IPS-18c (cell line): ENCODE measurements around the gene EFCAB3.
"Not testable (repeated sequence)": the region's sequence is repeated elsewhere in the genome, so short reads cannot be mapped to it uniquely, and the experiment has no call there.

Experiments used
- H3K4me3 ChIP-seq: 2 replicates; pipeline ENCODE4 v1.7.0; 2013; ENCODE audit warnings: low read depth, mild to moderate bottlenecking, low read length, moderate library complexity; ENCODE audit not compliant: insufficient read depth
- H3K9me3 ChIP-seq: one replicate; pipeline ENCODE4 v1.6.1; 2013; ENCODE audit warnings: mild to moderate bottlenecking, low read length, moderate library complexity; ENCODE audit not compliant: control insufficient read depth, insufficient read depth

EFCAB3 gene

GRCh38 chr17:62380253-62380652, at the start of gene EFCAB3:
TSS of gene EFCAB3 (plus strand) at chr17:62380553. CDS start at chr17:62382980, 2,427 bp downstream.
- no peak within 1 kb of the TSS for H3K4me3 ChIP-seq

DNA sequence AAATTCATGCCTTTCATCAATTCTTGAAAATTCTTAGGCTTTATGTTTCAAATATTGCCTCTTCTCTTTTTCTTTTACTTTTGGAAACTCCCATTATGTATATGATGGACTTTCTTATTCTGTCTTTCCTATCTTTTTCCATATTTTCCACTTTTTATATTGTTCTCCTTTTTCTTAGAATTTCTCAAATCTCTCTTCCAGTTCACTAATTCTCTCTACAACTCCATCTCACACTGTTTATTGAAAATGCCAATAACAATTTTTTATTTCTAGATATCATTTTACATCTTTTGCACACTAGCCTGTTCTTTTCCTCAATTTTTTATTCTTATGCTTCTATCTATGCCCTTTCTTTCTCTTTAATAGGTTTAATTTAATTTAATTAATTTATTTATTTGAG, 43.8 kb upstream of the EFCAB3 start:
- Histone ChIP-seq H3K9me3 (no peaks in the 10 kb centered on the region), H3K4me3 (no peak overlapping the region)

More at GRCh38 chr17:62380253-62380652, at the start of gene EFCAB3:
- H3K9me3 ChIP-seq: peaks cover 2% of the 10 kb centered on the region

DNA sequence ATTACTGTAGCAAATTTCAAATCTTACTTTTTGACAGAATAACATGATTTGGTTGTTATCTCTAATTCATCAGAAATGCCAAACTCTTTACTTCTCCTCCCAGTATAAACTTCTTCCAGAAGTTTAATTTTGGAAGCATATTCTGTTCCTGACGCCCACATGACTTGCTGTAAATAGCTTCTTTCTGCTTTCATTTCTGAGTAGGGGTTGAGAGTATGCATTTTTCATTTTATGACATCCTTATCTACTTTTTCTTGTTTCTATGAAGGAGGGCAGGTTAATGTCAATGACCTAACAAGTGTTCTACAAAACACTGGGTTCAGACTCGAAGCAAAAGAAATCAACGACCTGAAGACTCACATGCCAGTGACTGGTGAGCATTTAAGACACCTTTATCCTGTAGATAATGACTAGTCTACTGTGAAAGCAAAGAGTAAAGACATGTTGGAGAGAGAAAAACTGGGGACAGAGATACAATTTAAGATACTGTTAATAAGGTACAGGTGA, 36.5 kb upstream of the EFCAB3 start:
- no peaks in the 10 kb centered on the region for H3K9me3 ChIP-seq
- no peak overlapping the region for H3K4me3 ChIP-seq

- H3K4me3 ChIP-seq: no peak overlapping the region
- peaks cover 2% of the 10 kb centered on the region for H3K9me3 ChIP-seq
Observed at GRCh38 chr17:62351176-62351575, 29.2 kb upstream of the EFCAB3 start.

DNA sequence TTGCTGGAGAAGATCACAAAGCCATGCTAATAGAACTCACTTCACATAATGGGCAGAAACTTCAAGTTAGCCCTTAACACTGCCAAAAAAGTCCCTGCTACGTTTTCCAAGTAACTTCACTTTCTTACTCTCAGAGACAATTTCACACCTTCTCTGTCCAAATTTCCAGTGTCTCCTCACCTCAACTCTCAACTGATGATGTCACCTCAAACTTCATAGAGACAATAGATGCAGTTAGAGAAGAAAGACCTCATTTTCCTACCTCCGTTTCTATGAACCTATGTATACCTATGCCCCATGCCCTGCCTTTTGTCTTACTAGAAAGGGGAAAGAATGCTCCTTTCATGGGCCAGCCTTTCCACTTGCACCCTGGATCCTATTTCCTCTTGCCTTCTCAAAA, 14.2 kb upstream of the EFCAB3 start:
- Histone ChIP-seq H3K4me3 (no peak overlapping the region), H3K9me3 (no peaks in the 10 kb centered on the region)

- Histone ChIP-seq H3K4me3 (no peak overlapping the region), H3K9me3 (peaks cover 2% of the 10 kb centered on the region)
Observed at GRCh38 chr17:62381561-62381960, 1.2 kb downstream of the EFCAB3 start.

- Histone ChIP-seq H3K9me3 (peaks cover 2% of the 10 kb centered on the region), H3K4me3 (no peak overlapping the region)
Observed at GRCh38 chr17:62388856-62389255, 8.5 kb downstream of the EFCAB3 start.

- Histone ChIP-seq H3K9me3 (no peaks in the 10 kb centered on the region), H3K4me3 (no peak overlapping the region)
Observed at GRCh38 chr17:62392908-62393307, 12.6 kb downstream of the EFCAB3 start.

GRCh38 chr17:62398891-62399290, 18.5 kb downstream of the EFCAB3 start:
- no peak overlapping the region for H3K4me3 ChIP-seq
- no peaks in the 10 kb centered on the region for H3K9me3 ChIP-seq

DNA sequence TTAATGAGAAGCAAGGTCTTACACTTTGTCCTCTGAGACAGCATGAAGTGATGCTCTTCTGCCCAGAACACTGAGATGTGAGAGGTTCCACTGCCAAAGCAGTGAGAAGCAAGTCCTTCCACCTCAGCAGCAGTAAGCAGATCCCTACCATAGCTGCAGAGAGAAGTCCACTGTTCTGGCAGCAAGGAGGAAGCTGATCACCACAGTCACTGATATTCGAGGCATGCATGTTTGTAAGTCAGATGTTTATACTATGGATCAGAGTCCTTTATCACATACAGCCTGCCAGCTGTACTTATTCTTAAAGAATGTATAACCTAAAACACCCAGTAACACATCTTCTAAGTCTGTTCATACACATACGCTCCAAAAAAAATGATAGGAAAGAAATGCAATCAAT, 25.1 kb downstream of the EFCAB3 start:
- Histone ChIP-seq H3K9me3 (no peaks in the 10 kb centered on the region), H3K4me3 (no peak overlapping the region)

DNA sequence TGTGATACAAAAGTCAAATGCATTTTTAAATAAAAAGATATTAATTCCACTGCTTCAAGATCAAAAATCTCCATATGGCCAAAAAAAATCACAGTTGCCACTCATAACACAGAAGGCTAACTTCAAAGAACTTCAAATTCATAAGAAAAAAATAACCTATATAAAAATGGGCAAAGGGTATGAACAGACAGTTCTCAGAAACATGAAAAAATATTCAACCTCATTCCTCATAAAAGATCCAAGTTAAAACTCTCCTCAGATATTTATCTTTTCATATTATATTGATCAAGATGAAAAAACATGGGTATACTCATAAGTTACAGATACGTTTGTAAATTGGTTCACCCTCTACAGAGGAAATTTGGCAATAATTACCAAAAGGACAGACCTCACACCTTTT, 32.7 kb downstream of the EFCAB3 start:
- not testable (repeated sequence) for H3K9me3 ChIP-seq, H3K4me3 ChIP-seq

DNA sequence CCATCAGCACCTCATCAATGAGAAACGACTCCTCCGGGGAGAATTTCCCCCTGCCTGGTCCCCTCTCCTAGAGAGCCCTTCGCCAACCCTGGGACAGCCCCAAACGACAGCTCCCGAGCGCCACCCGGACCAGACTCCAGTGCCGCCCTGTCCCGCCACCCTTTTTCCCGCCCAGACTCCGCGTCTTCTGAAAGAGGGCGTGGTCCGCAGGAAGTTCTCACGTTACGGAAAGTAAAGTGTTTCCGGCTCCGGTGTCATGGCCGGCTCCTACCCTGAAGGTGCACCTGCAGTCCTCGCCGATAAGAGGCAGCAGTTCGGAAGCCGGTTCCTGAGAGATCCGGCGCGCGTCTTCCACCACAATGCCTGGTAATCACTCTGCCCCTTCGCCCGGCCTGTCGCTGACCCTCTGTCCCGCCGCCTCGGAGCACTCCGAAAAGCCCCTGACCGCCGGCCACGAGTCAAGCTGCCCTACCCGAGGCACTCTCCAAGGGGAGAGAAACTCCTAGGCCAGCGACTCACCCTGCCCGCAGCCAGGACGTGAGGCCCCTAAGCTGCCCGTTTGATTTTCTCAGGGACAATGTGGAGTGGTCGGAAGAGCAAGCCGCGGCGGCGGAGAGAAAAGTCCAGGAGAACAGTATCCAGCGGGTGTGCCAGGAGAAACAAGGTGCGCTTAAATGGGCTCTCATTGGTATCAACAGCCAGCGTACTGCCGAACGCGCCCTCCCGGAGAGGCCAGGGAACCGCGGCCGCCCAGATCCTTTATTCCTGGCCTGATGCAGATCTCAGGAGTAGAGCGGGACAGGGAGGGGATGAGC, 43.5 kb downstream of the EFCAB3 start, which contains the start of gene METTL2A:
Gene METTL2A (plus strand): TSS at position 251 of the 815 bp plus-strand sequence. CDS start 6 bp downstream, at position 257.
- H3K9me3 ChIP-seq: not testable (repeated sequence)
- peak within 1 kb of the TSS; percentile 82 for H3K4me3 ChIP-seq

DNA sequence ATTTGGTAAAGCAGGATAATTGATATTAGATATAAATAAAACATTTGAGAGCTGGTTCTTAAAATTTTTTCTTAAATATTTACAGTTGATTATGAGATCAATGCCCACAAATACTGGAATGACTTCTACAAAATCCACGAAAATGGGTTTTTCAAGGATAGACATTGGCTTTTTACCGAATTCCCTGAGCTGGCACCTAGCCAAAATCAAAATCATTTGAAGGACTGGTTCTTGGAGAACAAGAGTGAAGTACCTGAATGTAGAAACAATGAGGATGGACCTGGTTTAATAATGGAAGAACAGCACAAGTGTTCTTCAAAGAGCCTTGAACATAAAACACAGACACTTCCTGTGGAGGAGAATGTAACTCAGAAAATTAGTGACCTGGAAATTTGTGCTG, 45.9 kb downstream of the EFCAB3 start:
- not testable (repeated sequence) for H3K9me3 ChIP-seq, H3K4me3 ChIP-seq

GRCh38 chr17:62435251-62435650, 54.9 kb downstream of the EFCAB3 start:
- not testable (repeated sequence) for H3K4me3 ChIP-seq

GRCh38 chr17:62441181-62441580, 60.8 kb downstream of the EFCAB3 start:
- not testable (repeated sequence) for H3K4me3 ChIP-seq, H3K9me3 ChIP-seq

More at GRCh38 chr17:62435251-62435650, 54.9 kb downstream of the EFCAB3 start:
- H3K9me3 ChIP-seq: not testable (repeated sequence)

DNA sequence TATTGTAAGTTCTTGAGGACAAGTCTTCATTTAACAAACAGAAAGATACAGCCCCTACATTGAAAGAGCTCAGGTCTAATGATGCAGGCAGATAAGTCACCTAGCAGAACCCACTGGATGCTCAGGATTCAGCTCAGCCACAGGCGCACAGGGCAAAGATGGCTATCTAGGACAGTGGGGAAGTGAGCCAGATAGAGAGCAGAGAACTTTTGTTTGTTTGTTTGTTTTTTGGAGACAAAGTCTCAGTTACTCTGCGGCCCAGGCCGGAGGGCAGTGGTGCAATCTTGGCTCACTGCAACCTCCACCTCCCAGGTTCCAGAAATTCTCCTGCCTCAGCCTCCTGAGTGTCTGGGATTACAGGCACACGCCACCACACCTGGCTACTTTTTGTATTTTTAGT, 63.7 kb downstream of the EFCAB3 start:
- no peak overlapping the region for H3K4me3 ChIP-seq

DNA sequence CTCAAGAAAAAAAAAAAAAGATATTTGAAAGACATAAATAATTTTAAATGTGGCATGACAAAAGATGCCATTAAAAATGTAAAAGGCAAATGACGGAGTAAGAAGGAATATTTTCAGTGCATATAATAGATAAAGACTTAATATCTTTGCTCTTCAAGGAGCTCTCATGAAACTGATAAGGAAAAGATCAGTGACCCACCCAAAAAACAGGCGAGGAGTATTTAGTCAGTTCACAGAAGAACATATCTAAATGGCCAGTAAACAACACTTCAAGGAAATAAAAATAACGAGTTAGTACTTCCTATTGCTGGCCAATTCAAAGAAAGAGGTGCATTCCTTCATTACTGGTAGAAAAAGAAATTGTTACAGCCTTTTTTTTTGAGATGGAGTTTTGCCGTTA, 65.4 kb downstream of the EFCAB3 start:
- H3K9me3 ChIP-seq, H3K4me3 ChIP-seq: not testable (repeated sequence)

More for the DNA sequence above, 63.7 kb downstream of the EFCAB3 start:
- H3K9me3 ChIP-seq: no peaks in the 10 kb centered on the region

- H3K4me3 ChIP-seq, H3K9me3 ChIP-seq: not testable (repeated sequence)
Observed at GRCh38 chr17:62452195-62452594, 71.8 kb downstream of the EFCAB3 start.
